DND-41 (cell line): ENCODE data around the gene SOX11.

ENCODE experiments used
- ATAC-seq: fragments of 200-7000 bp; cut with Tn5 transposase; 3 replicates; pipeline ENCODE4 v1.9.1; 2021; ENCODE audit warnings: low read depth; ENCODE audit not compliant: insufficient read depth
- DNase-seq: peaks from one replicate; pipeline ENCODE4 v3.0.0-alpha.2; 2020
- H2AFZ ChIP-seq: 2 replicates; pipeline ENCODE4 v1.6.0; 2012; ENCODE audit warnings: low read depth, low read length
- H3K27ac ChIP-seq: 2 replicates; pipeline ENCODE4 v1.5.1; 2012; ENCODE audit warnings: low read length, inconsistent platforms
- H3K27me3 ChIP-seq: fragments of 200-600 bp; sonication (generic); 2 replicates; pipeline ENCODE4 v1.6.0; 2012; ENCODE audit warnings: low read length, mild to moderate bottlenecking, inconsistent platforms; ENCODE audit not compliant: insufficient read depth, poor library complexity
- H3K36me3 ChIP-seq: 2 replicates; pipeline ENCODE4 v1.5.1; 2012; ENCODE audit warnings: low read length, inconsistent platforms; ENCODE audit not compliant: insufficient read depth
- H3K4me1 ChIP-seq: 2 replicates; pipeline ENCODE4 v1.5.1; 2012; ENCODE audit warnings: mild to moderate bottlenecking, low read length; ENCODE audit not compliant: insufficient read depth
- H3K4me2 ChIP-seq: 2 replicates; pipeline ENCODE4 v1.6.0; 2012; ENCODE audit warnings: mild to moderate bottlenecking, moderate library complexity, low read length, inconsistent platforms; ENCODE audit not compliant: insufficient read depth
- H3K4me3 ChIP-seq, 2 experiments: fragments of 200-600 bp in 1 of 2; shearing (Covaris generic) in 1 of 2; 2 replicates each; pipeline ENCODE4 v1.5.1; 2012 to 2016; ENCODE audit warnings: inconsistent platforms in 2 of 2, low read length in 2 of 2, mild to moderate bottlenecking in 2 of 2, low read depth in 1 of 2, moderate library complexity in 1 of 2
- H3K79me2 ChIP-seq: 2 replicates; pipeline ENCODE4 v1.6.0; 2012; ENCODE audit warnings: low read length, inconsistent platforms; ENCODE audit not compliant: insufficient read depth
- H3K9ac ChIP-seq: 2 replicates; pipeline ENCODE4 v1.6.0; 2012; ENCODE audit warnings: low read depth, mild to moderate bottlenecking, inconsistent platforms, low read length, moderate library complexity
- H3K9me3 ChIP-seq: 2 replicates; pipeline ENCODE4 v1.5.1; 2012; ENCODE audit warnings: low read length, moderate library complexity, mild to moderate bottlenecking, inconsistent platforms; ENCODE audit not compliant: insufficient read depth, severe bottlenecking
- H4K20me1 ChIP-seq: 2 replicates; pipeline ENCODE4 v1.6.0; 2012; ENCODE audit warnings: low read length; ENCODE audit not compliant: insufficient read depth
- EZH2 ChIP-seq: IDR thresholded peaks from 3 replicates; pipeline ENCODE4 v1.6.1; 2012; ENCODE audit warnings: borderline replicate concordance, low read depth, mild to moderate bottlenecking, moderate library complexity, low read length, inconsistent platforms; ENCODE audit not compliant: severe bottlenecking
- TF ChIP-seq, protein P1 (sequence below): IDR thresholded peaks from 2 replicates; pipeline ENCODE4 v1.5.1; 2012; ENCODE audit warnings: borderline replicate concordance, low read length, moderate library complexity, mild to moderate bottlenecking; ENCODE audit not compliant: poor library complexity, severe bottlenecking; ENCODE audit errors: extremely low read depth

Gene SOX11

DNA sequence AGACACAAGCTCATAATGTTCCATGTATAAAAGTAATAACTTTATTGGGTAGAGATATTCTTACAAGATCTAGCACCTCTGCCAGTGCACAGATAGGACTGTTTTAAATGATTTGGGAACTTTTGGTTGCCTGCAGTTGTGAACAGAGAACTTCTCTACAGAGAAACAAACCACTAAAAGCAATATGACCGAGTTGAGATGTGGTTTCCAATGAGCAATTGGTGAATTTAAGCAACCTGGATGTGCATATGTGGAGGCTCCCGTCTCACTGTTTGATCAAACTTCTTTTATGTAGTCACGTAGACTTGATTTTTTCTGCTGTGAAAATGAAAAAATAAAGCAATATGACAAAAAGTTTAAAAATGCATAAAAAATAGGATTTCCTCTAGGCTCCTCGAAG, 7.8 kb downstream of the SOX11 start:
- H3K9ac ChIP-seq: peak overlapping the region; percentile 35
- no peaks in the 10 kb centered on the region for H4K20me1 ChIP-seq
- H3K79me2 ChIP-seq: no peaks in the 10 kb centered on the region
- no peaks in the 10 kb centered on the region for H3K27me3 ChIP-seq
- TF ChIP-seq EZH2: no peak
- TF ChIP-seq, protein P1, sequence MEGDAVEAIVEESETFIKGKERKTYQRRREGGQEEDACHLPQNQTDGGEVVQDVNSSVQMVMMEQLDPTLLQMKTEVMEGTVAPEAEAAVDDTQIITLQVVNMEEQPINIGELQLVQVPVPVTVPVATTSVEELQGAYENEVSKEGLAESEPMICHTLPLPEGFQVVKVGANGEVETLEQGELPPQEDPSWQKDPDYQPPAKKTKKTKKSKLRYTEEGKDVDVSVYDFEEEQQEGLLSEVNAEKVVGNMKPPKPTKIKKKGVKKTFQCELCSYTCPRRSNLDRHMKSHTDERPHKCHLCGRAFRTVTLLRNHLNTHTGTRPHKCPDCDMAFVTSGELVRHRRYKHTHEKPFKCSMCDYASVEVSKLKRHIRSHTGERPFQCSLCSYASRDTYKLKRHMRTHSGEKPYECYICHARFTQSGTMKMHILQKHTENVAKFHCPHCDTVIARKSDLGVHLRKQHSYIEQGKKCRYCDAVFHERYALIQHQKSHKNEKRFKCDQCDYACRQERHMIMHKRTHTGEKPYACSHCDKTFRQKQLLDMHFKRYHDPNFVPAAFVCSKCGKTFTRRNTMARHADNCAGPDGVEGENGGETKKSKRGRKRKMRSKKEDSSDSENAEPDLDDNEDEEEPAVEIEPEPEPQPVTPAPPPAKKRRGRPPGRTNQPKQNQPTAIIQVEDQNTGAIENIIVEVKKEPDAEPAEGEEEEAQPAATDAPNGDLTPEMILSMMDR: no peak
- no peak overlapping the region; the same call in 1 of the 2 replicates for H3K4me2 ChIP-seq
- DNase-seq: no peak
- H3K4me1 ChIP-seq: peaks cover 45% of the 10 kb centered on the region
- H3K4me3 ChIP-seq: no peak overlapping the region
- ATAC-seq: peak; percentile 69
- peak overlapping the region; percentile 86 for H3K27ac ChIP-seq
- H3K36me3 ChIP-seq: no peaks in the 10 kb centered on the region
- H2AFZ ChIP-seq: no peak overlapping the region
- no peaks in the 10 kb centered on the region for H3K9me3 ChIP-seq

DNA sequence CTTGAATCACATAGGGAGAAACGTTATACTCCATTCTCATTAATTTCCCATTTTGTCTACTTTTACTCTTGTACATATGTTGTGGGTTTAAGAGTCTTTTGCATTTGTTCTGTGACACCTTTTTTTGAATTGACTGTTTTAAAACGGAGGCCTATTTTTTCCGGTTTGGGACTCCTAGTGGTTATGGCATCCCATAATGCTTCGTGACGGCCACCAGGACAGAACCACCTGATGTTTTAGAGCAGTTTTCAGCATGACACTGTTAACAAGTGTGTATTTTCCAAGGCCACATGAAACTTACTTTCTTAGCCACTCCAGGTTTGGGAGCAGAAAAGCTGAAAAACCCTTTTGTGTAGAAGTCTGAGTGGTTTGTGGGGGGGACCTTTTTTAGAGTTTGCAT, 8.4 kb downstream of the SOX11 start:
- peak overlapping the region; percentile 27; the same call in 1 of the 2 replicates for H3K4me2 ChIP-seq
- peaks cover 39% of the 10 kb centered on the region for H3K4me1 ChIP-seq
- H3K9me3 ChIP-seq: no peaks in the 10 kb centered on the region
- peak; percentile 79 for ATAC-seq
- TF ChIP-seq, protein P1: no peak
- TF ChIP-seq EZH2: no peak
- DNase-seq: peak; percentile 42
- H3K79me2 ChIP-seq: no peaks in the 10 kb centered on the region
- peak overlapping the region; percentile 33; the same call in 1 of the 2 replicates for H2AFZ ChIP-seq
- H3K36me3 ChIP-seq: no peaks in the 10 kb centered on the region
- no peaks in the 10 kb centered on the region for H3K27me3 ChIP-seq
- H3K4me3 ChIP-seq: no peak overlapping the region
- H4K20me1 ChIP-seq: no peaks in the 10 kb centered on the region
- peak overlapping the region; percentile 86 for H3K27ac ChIP-seq
- peak overlapping the region; percentile 35 for H3K9ac ChIP-seq

DNA sequence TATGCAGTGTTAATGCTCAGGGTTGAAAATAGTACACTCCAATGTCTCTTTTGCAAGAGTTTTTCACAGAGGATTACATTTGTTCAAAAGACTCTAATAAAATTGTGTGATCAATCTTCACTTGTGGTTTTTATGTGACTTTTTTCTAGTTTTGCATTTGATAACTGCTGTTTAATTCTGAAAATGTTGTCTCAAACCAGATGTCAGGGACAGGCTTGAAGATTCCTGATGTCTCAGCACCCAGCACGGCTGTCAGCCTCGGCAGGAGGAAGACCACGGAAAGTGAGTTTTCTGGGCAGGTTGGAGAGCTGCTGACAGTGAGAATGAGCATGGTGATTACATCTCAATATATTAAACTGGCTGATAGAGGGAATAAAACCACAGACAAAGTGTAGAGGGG, 9.1 kb downstream of the SOX11 start:
- no peaks in the 10 kb centered on the region for H3K79me2 ChIP-seq
- H3K9me3 ChIP-seq: no peaks in the 10 kb centered on the region
- ATAC-seq (0 out of 3 replicates have a peak, but pooled peaks have one; percentile 3), DNase-seq (no peak)
- H3K27me3 ChIP-seq: no peaks in the 10 kb centered on the region
- H3K27ac ChIP-seq: peak overlapping the region; percentile 86
- H3K4me2 ChIP-seq: peak overlapping the region; percentile 1; the same call in 1 of the 2 replicates
- H2AFZ ChIP-seq: no peak overlapping the region
- peaks cover 33% of the 10 kb centered on the region for H3K4me1 ChIP-seq
- no peak overlapping the region for H3K4me3 ChIP-seq
- H3K9ac ChIP-seq: peak overlapping the region; percentile 35
- TF ChIP-seq, protein P1: no peak
- H3K36me3 ChIP-seq: no peaks in the 10 kb centered on the region
- H4K20me1 ChIP-seq: no peaks in the 10 kb centered on the region

DNA sequence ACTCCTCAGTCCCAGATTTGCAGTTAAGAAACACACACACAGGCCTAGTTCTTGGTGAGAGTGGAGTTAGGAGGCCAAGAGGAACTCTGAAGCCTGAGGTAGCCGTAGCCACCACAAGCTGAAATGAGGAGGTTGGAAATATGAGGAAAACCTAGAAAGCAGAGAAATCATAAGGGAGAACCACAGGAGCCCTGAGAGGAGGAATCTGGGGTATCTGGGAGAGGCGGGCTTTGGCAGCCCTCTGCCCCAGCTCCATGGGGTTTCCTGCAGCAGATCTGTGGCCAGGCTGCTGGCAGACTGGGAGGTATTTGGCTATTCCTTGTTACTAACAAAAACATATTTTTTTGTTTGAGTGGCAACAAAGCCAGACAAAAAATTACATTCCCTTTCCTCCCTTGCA, 11.0 kb downstream of the SOX11 start:
- Histone ChIP-seq H3K4me3 (no peak overlapping the region), H3K4me1 (peaks cover 33% of the 10 kb centered on the region), H2AFZ (no peak overlapping the region), H3K79me2 (no peaks in the 10 kb centered on the region), H3K36me3 (no peaks in the 10 kb centered on the region), H3K27me3 (no peaks in the 10 kb centered on the region), H4K20me1 (no peaks in the 10 kb centered on the region), H3K9ac (no peak overlapping the region), H3K4me2 (no peak overlapping the region), H3K9me3 (no peaks in the 10 kb centered on the region), H3K27ac (no peak overlapping the region)
- DNase-seq: no peak
- ATAC-seq: no peak
- TF ChIP-seq, protein P1: no peak
- TF ChIP-seq EZH2: no peak
